DND-41 (cell line): Measurements from ENCODE around the gene HIC1.

Source experiments
- ATAC-seq: fragments of 200-7000 bp; cut with Tn5 transposase; 3 replicates; pipeline ENCODE4 v1.9.1; 2021; ENCODE audit warnings: low read depth; ENCODE audit not compliant: insufficient read depth
- DNase-seq: peaks from one replicate; pipeline ENCODE4 v3.0.0-alpha.2; 2020
- H2AFZ ChIP-seq: 2 replicates; pipeline ENCODE4 v1.6.0; 2012; ENCODE audit warnings: low read depth, low read length
- H3K27ac ChIP-seq: 2 replicates; pipeline ENCODE4 v1.5.1; 2012; ENCODE audit warnings: low read length, inconsistent platforms
- H3K27me3 ChIP-seq: fragments of 200-600 bp; sonication (generic); 2 replicates; pipeline ENCODE4 v1.6.0; 2012; ENCODE audit warnings: low read length, mild to moderate bottlenecking, inconsistent platforms; ENCODE audit not compliant: insufficient read depth, poor library complexity
- H3K36me3 ChIP-seq: 2 replicates; pipeline ENCODE4 v1.5.1; 2012; ENCODE audit warnings: low read length, inconsistent platforms; ENCODE audit not compliant: insufficient read depth
- H3K4me1 ChIP-seq: 2 replicates; pipeline ENCODE4 v1.5.1; 2012; ENCODE audit warnings: mild to moderate bottlenecking, low read length; ENCODE audit not compliant: insufficient read depth
- H3K4me2 ChIP-seq: 2 replicates; pipeline ENCODE4 v1.6.0; 2012; ENCODE audit warnings: mild to moderate bottlenecking, moderate library complexity, low read length, inconsistent platforms; ENCODE audit not compliant: insufficient read depth
- H3K4me3 ChIP-seq, 2 experiments: fragments of 200-600 bp in 1 of 2; shearing (Covaris generic) in 1 of 2; 2 replicates each; pipeline ENCODE4 v1.5.1; 2012 to 2016; ENCODE audit warnings: inconsistent platforms in 2 of 2, low read length in 2 of 2, mild to moderate bottlenecking in 2 of 2, low read depth in 1 of 2, moderate library complexity in 1 of 2
- H3K79me2 ChIP-seq: 2 replicates; pipeline ENCODE4 v1.6.0; 2012; ENCODE audit warnings: low read length, inconsistent platforms; ENCODE audit not compliant: insufficient read depth
- H3K9ac ChIP-seq: 2 replicates; pipeline ENCODE4 v1.6.0; 2012; ENCODE audit warnings: low read depth, mild to moderate bottlenecking, inconsistent platforms, low read length, moderate library complexity
- H3K9me3 ChIP-seq: 2 replicates; pipeline ENCODE4 v1.5.1; 2012; ENCODE audit warnings: low read length, moderate library complexity, mild to moderate bottlenecking, inconsistent platforms; ENCODE audit not compliant: insufficient read depth, severe bottlenecking
- H4K20me1 ChIP-seq: 2 replicates; pipeline ENCODE4 v1.6.0; 2012; ENCODE audit warnings: low read length; ENCODE audit not compliant: insufficient read depth
- EZH2 ChIP-seq: IDR thresholded peaks from 3 replicates; pipeline ENCODE4 v1.6.1; 2012; ENCODE audit warnings: borderline replicate concordance, low read depth, mild to moderate bottlenecking, moderate library complexity, low read length, inconsistent platforms; ENCODE audit not compliant: severe bottlenecking
- TF ChIP-seq, protein P1 (sequence below): IDR thresholded peaks from 2 replicates; pipeline ENCODE4 v1.5.1; 2012; ENCODE audit warnings: borderline replicate concordance, low read length, moderate library complexity, mild to moderate bottlenecking; ENCODE audit not compliant: poor library complexity, severe bottlenecking; ENCODE audit errors: extremely low read depth

HIC1 gene

DNA sequence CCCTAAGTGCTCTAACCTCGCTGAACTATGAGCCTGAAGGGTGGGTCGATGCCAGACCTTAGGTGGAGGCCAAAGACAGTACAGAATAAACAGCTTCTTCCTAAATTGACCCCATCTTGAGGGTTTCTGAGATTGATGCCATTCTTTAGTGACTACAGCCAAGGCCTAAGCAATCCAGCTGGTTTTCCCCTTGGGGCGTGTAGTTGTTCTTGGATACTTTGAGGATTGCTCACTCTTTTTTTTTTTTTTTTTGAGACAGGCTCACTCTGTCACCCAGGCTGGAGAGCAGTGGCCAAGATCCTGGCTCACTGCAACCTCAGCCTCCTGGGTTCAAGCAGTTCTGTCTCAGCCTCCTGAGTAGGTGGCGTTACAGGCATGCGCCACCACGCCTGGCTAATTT is 11.1 kb upstream of the HIC1 start:
- H2AFZ ChIP-seq, result no peak overlapping the region
- H3K4me2 ChIP-seq, result 0 out of 2 replicates have a peak overlapping the region, but pooled peaks have one; percentile 93
- ATAC-seq (no peak), DNase-seq (no peak)
- H3K9me3 ChIP-seq, result no peaks in the 10 kb centered on the region
- TF ChIP-seq, protein P1, sequence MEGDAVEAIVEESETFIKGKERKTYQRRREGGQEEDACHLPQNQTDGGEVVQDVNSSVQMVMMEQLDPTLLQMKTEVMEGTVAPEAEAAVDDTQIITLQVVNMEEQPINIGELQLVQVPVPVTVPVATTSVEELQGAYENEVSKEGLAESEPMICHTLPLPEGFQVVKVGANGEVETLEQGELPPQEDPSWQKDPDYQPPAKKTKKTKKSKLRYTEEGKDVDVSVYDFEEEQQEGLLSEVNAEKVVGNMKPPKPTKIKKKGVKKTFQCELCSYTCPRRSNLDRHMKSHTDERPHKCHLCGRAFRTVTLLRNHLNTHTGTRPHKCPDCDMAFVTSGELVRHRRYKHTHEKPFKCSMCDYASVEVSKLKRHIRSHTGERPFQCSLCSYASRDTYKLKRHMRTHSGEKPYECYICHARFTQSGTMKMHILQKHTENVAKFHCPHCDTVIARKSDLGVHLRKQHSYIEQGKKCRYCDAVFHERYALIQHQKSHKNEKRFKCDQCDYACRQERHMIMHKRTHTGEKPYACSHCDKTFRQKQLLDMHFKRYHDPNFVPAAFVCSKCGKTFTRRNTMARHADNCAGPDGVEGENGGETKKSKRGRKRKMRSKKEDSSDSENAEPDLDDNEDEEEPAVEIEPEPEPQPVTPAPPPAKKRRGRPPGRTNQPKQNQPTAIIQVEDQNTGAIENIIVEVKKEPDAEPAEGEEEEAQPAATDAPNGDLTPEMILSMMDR, result no peak
- TF ChIP-seq EZH2, result no peak
- H3K27me3 ChIP-seq, result no peaks in the 10 kb centered on the region
- H3K4me1 ChIP-seq, result peaks cover 24% of the 10 kb centered on the region
- peaks cover 41% of the 10 kb centered on the region for H3K36me3 ChIP-seq
- H3K9ac ChIP-seq, result no peak overlapping the region
- H3K79me2 ChIP-seq, result peaks cover 18% of the 10 kb centered on the region
- no peak overlapping the region for H3K4me3 ChIP-seq
- peaks cover 8% of the 10 kb centered on the region; the same call in 1 of the 2 replicates for H4K20me1 ChIP-seq
- H3K27ac ChIP-seq, result no peak overlapping the region

DNA sequence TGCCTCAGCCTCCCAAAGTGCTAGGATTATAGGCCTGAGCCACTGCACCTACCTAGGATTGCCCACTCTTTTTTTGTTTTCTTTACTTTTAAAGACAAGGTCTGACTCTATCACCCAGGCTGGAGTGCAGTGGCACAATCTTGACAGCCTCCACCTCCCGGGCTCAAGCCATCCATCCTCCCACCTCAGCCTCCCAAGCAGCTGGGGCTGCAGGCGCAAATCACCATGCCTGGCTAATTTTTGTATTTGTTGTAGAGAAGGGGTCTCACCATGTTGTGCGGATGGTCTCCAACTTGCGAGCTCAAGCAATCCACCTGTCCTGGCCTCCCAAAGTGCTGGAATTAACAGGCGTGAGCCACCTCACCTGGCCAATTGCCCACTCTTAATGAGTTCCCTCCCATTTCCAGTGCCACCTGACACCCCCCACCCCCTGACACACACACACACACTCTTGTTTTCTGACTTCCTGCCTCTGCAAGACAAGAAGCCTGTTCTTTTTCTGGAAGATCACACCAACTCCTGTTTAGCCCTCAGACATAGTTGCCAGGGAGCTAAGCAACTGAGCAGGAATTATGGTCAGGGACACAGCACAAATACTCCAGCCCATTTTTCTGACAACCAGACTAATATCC is 10.5 kb upstream of the HIC1 start:
- Histone ChIP-seq H3K27ac (no peak overlapping the region), H2AFZ (no peak overlapping the region), H3K9ac (no peak overlapping the region), H3K79me2 (peaks cover 18% of the 10 kb centered on the region), H3K4me3 (no peak overlapping the region), H4K20me1 (peaks cover 8% of the 10 kb centered on the region; the same call in 1 of the 2 replicates), H3K4me1 (peaks cover 30% of the 10 kb centered on the region), H3K4me2 (no peak overlapping the region), H3K27me3 (no peaks in the 10 kb centered on the region), H3K9me3 (no peaks in the 10 kb centered on the region), H3K36me3 (peaks cover 41% of the 10 kb centered on the region)
- DNase-seq (no peak), ATAC-seq (no peak)
- TF ChIP-seq, protein P1, result no peak
- TF ChIP-seq EZH2, result no peak

DNA sequence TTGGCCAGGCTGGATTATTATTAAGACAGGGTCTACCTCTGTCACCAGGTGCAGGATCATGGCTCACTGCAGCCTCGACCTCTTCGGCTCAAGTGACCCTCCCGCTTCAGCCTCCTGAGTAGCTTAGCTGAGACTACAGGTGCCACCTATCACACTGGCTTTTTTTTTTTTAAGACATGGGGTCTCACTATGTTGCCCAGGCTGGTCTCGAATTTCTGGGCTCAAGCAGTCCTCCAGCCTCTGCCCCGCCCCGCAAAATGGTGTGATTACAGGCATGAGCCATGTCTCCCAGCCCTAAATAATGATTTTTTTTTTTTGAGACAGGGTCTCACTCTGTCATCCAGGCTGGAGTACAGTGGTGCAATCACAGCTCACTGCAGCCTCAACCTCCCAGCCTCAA is 7.3 kb upstream of the HIC1 start:
- TF ChIP-seq EZH2, result no peak
- TF ChIP-seq, protein P1, result no peak
- Histone ChIP-seq H2AFZ (no peak overlapping the region), H3K79me2 (peaks cover 12% of the 10 kb centered on the region), H3K9me3 (no peaks in the 10 kb centered on the region), H3K4me1 (peaks cover 46% of the 10 kb centered on the region), H3K9ac (no peak overlapping the region), H4K20me1 (peaks cover 17% of the 10 kb centered on the region), H3K27ac (no peak overlapping the region), H3K27me3 (peaks cover 14% of the 10 kb centered on the region), H3K4me2 (no peak overlapping the region), H3K4me3 (no peak overlapping the region), H3K36me3 (peaks cover 20% of the 10 kb centered on the region)
- no peak for DNase-seq
- no peak for ATAC-seq
